HG03354 (cell line): ENCODE results near the gene CNTRL.
"Not testable (repeated sequence)": the region's sequence is repeated elsewhere in the genome, so short reads cannot be mapped to it uniquely, and the experiment has no call there.

Experiments
- ATAC-seq: cut with Tn5 transposase; IDR thresholded peaks from one replicate; pipeline ENCODE4 v1.9.1; 2021; ENCODE audit warnings: mild to moderate bottlenecking; ENCODE audit not compliant: unreplicated experiment, poor library complexity, severe bottlenecking

Gene CNTRL, protein sequence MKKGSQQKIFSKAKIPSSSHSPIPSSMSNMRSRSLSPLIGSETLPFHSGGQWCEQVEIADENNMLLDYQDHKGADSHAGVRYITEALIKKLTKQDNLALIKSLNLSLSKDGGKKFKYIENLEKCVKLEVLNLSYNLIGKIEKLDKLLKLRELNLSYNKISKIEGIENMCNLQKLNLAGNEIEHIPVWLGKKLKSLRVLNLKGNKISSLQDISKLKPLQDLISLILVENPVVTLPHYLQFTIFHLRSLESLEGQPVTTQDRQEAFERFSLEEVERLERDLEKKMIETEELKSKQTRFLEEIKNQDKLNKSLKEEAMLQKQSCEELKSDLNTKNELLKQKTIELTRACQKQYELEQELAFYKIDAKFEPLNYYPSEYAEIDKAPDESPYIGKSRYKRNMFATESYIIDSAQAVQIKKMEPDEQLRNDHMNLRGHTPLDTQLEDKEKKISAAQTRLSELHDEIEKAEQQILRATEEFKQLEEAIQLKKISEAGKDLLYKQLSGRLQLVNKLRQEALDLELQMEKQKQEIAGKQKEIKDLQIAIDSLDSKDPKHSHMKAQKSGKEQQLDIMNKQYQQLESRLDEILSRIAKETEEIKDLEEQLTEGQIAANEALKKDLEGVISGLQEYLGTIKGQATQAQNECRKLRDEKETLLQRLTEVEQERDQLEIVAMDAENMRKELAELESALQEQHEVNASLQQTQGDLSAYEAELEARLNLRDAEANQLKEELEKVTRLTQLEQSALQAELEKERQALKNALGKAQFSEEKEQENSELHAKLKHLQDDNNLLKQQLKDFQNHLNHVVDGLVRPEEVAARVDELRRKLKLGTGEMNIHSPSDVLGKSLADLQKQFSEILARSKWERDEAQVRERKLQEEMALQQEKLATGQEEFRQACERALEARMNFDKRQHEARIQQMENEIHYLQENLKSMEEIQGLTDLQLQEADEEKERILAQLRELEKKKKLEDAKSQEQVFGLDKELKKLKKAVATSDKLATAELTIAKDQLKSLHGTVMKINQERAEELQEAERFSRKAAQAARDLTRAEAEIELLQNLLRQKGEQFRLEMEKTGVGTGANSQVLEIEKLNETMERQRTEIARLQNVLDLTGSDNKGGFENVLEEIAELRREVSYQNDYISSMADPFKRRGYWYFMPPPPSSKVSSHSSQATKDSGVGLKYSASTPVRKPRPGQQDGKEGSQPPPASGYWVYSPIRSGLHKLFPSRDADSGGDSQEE (N-terminal part only)

DNA sequence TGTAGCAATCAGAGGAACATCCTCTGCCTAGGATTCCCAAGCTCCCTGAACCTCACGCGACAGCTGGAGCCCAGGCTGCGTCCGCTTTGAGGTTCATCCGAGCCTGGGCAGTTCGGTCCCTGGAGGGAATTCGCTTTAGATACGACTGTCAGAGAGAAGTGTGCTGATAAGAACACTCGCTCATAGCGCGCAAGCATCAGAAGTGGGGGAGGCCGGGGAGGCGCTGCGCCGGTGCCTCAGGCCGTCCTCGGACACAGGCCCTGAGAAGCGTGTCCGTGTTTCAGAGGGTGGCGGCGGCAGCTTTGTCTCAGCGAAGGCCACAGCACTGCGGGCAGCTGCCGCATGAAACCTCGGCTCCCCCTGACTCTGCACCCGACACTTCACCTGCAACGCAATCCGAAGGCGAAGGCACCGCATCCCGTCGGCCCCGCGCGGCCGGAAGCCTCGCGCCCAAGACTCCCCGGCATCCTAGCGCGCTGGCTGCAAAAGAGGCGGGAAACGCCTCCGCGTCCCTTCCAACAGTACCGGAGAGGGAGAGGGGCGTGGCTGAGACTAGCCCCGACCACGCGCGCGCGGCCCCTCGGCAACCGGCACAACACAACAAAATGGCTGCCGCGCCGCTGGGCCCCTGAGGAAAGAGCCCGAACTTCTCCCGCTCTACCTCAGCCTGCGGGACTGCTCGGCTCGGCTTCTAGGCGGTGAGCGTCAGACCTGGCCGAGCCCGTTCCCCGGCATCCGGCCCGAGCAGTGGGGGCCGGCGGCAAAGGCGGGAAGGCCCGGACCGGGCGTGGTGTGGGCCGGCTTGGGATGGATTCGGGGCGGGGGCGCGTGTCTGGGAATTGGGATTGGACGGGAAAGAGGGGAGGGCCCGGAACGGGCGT is at the start of gene CNTRL:
Gene CNTRL (plus strand): TSS at position 586 of the 881 bp plus-strand sequence. CDS start 13,372 bp downstream, outside the sequence.
- ATAC-seq: peak; percentile 65

DNA sequence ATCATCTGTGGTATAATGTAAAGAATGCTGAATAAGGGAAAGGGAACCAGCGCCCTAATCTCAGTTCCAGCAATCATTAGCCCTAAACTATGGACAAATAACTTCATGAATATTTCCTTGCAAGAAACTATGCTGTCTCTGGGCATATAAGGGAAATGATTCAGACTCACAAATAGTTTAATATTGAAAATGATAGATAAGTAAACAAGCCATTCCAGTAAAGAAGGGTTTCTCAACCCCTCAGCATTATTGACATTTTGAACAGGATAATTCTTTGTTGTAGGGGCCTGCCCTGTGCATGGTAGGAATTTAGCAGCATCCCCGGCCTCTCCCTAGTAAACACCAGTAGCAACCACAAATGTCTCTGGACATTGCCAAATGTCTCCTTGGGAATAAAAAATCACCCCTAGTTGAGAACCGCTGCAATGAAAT is 48.5 kb upstream of the CNTRL start:
- no peak for ATAC-seq

DNA sequence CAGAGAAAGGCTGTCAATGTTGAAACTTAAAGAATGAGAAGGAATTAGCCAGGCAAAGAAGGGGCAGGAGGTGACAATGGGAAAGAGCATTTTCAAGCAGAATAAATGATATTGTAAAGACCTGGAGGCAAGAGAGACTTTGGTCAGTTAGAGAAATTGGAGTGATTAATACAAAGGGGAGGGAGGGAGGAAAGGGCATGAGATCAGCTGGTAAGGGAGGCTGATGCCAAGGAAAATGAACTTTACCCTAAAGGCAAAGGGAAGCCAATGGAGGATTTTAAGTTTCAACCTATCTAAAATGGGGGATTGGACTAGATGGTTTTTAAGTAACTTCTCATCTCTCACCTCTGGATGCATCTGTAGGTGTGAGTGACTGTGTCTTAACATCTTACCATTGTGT is 48.0 kb upstream of the CNTRL start:
- ATAC-seq: no peak

DNA sequence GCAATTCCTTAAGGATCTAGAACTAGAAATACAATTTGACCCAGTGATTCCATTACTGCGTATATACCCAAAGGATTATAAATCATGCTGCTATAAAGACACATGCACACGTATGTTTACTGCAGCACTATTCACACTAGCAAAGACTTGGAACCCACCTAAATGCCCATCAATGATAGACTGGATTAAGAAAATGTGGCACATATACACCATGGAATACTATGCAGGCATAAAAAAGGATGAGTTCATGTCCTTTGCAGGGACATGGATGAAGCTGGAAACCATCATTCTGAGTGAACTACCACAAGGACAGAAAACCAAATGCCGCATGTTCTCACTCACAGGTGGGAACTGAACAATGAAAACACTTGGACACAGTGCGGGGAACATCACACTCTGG is 46.5 kb upstream of the CNTRL start:
- ATAC-seq: not testable (repeated sequence)

DNA sequence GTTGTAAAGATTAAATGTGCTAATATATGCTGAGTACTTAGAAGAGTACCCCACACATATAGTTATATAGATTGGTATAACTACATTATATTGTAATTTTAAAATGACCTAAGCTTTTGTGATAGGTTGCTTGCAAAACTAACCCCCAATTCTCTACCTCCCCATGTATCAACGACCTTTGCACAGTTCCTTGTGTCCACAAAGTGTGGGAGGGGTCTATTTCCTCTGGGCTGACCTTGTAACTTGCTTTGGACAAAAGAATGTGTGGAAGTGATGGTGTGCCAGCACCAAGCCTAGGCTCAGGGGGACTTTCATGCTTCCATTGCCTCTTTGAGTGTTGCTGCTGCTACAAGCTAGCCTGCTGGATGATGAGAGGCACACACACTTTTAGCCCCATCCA is 45.3 kb upstream of the CNTRL start:
- ATAC-seq: no peak

DNA sequence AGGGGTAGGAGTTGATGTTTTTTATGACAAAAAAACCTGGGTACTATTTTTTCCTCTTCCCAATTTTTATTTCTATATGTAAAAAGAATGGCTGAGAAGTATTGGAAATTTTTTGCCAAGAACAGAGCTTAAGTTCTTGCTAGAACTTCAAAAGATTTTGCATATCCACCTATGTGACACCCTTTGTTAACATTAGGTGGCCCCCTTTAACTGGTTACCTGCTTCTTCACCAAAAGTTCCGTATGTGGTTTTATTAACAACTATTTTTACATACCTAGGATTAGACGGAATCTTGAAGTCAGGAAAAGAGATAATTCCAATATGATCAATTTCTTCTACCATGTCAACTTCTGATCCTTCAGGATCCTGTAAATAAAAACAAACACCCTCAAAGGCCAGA is 40.2 kb upstream of the CNTRL start:
- ATAC-seq: no peak

DNA sequence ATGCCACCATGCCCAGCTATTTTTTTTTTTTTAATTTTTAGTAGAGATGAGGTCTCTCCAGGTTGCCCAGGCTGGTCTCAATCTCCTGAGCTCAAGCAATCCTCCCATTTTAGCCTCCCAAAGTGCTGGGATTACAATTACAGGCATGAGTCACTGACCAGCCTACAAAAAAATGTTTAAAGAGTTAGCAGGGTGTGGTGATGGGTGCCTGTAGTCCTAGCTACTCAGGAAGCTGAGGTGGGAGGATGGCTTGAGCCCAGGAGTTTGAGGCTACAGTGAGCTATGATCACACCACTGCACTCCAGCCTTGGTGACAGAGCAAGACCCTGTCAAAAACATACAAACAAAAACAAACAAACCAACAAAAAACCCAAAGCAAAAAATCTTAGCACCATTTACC is 39.0 kb upstream of the CNTRL start:
- ATAC-seq: not testable (repeated sequence)

DNA sequence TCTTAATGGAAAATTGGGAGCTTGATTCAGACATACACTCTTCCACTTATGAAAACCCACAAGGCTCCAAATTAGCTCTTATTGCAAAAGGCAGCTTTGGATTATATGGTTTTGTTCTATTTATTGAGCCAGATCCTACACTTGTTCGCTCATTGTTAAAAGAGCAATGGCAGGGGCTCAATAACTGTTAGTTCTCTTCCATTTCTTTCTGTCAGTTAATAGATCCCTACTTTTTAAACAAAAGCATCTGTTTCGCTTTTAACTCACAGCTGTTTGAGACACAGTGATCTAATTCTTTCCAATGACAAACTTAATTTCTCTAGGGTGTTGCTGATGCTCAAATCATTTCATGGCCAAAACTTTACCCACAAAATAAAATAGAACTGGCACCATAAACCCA is 36.4 kb upstream of the CNTRL start:
- no peak for ATAC-seq

DNA sequence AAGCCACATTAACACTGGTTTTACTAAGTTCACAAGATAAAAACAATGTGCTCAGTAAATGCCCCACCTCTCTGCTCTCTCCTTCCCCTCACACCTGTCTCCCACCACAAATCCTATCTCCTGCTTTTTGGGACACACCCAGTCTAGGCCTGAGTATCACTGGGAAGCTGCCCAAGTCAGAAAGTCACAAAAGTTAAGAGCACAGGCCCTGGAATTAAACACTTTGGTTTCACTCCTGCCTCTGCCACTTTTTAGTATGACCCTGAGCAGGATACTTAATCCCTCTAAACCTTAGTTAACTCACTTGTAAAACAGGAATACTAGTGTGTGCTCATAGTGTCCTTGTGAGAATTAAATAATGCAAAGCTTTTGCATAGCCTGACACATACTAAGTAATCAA is 36.0 kb upstream of the CNTRL start:
- no peak for ATAC-seq

DNA sequence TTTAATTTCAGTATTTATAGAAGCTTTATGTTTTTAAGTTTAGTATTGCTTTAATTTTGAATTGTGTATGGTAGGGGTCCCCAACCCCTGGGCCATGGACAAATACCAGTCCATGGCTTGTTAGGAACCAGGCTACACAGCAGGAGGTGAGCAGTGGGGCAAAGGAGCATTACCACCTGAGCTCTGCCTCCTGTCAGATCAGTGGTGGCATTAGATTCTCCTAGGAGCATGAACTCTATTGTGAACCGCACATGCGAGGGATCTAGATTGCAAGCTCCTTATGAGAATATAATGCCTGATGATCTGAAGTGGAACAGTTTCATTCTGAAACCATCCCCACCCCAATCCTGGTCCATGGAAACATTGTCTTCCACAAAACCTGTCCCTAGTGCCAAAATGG is 26.6 kb upstream of the CNTRL start:
- ATAC-seq: no peak

DNA sequence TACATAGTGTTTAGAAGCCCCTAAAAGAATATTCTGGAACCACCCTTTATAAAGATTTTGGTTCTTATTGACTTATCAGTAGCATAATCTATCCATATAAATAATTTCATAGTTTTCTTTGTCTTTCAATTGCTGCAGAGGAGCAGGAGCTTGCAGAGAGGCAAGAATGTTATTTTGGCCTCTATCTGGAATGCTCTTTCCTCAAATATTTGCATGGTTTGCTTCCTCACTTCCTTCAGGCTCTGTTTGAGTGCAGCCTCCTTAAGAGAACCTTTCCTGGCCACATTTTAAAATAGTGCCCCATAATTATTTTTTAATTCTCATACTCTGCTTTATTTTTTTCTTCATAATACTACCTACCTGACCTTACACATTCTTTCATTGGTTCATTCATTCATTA is 26.1 kb upstream of the CNTRL start:
- ATAC-seq: no peak

DNA sequence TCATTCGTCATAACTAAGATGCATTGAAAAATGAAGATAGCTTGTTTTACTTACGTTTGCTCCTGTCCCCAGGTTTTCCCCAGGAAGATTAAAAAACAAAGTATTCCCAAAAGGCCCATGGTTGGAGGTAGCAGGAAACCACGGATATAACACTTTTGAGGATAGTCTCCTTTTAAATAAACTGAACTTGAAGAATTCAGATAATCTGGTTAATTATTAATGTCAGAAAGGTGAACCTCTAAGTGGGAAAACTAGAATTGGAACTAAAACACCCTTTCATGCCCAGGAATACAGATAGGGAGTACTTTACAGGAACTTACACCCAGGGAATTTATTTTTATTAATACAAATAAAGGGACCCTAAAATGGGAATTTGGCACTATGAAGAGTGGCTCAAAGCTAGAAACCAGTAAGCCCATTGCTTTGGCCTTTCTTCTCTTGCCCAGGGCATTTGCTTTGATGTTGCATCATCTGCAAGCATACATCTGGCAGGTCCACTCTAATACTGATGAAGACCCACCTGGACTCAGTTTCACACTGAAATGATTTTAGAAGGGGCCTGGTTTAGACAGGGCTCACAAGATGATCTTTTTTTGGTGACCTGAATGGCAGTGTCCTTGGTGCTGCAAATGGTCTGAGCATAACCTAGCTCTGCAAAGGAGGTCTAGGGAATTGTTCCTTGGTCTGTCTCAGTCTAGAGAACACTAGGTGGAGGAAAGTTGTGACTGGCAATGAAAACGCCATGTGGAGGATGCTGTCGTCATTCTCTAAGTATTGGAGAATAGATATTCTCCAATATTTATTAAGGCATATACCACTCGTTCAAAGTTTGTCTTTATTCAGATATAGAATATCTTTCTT is 24.4 kb upstream of the CNTRL start, which contains the start of gene C5:
Gene C5 (minus strand): TSS at position 148 of the 861 bp plus-strand sequence. CDS start 29 bp downstream, at position 119.
- ATAC-seq: no peak

DNA sequence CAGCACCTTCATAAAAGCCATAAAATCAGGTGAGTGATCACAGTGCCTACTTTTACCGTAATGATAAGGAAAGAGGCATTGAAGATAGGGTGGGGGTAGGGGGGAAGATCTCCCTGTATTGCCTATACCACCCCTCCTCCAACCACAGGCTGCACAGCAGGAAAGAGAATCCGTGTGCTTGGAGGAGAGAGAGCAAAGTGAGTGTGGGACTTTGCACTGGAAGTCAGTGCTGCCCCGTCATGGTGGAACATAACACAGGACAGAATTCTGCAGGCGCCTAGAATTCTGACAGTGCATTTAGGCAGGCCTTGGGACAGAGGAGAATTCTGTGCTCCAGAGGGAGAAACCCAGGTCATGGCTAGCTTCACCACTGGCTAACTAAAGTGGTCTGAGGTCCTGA is 21.2 kb upstream of the CNTRL start:
- no peak for ATAC-seq

DNA sequence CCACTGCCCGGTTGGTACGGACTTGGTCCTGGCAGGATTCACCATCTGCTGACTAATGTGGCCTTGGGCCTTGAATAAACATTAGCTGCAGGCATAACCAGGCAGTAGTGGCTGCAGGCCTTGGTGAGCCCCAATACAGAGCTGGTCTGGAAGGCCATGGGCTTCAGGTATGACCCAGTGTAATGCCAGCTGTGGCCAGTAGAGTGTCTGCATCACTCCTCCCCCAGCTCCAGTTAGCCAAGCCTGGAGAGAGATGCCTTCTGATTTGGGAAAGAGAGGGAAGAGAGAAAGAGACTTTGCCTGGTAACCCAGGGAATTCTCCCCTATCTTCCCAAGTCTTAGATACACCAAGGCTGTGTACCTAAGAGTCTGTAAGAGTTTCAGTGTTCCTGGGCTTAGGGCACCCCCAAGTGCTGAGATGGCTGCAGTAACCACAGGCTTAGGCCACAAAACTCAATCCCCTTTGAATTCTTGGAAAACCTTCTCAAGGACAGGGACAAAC is 19.1 kb upstream of the CNTRL start:
- ATAC-seq: peak; percentile 62

DNA sequence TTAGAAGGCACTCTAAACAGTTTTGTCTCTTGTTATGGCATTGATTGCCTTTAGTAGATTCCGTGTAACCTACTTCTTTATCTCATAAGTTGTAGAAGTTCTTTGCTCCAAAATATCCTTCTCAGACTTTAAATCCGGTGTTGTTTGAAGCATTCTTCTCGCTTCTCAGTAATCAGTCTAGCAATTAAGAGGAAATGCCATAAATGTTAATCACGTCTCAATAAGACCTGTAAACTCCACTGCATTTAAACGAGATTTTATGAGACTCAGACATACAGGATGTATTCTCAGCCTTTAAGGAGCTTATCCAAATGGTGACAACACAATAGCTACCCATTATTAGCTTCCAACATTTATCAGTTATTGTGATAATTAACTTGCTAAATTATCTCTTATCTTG is 16.9 kb upstream of the CNTRL start:
- no peak for ATAC-seq

DNA sequence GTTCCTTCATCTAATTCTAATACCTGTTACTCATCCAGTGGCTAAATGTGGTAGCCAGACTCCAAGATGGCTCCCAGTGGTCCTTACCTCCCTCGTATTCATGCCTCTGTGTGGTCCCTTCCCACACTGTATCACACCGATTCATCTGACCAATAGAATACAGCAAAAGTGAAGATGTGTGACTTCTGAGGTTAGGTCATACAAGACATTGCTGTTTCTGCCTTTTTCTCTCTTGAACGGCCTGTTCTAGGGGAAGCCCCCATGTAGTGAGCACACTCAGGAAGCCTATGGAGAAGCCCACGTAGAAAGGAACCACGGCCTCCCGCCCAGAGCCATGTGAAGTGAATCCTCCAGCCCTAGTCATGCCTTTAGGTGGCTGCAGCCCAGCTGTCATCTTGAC is 15.2 kb upstream of the CNTRL start:
- no peak for ATAC-seq

DNA sequence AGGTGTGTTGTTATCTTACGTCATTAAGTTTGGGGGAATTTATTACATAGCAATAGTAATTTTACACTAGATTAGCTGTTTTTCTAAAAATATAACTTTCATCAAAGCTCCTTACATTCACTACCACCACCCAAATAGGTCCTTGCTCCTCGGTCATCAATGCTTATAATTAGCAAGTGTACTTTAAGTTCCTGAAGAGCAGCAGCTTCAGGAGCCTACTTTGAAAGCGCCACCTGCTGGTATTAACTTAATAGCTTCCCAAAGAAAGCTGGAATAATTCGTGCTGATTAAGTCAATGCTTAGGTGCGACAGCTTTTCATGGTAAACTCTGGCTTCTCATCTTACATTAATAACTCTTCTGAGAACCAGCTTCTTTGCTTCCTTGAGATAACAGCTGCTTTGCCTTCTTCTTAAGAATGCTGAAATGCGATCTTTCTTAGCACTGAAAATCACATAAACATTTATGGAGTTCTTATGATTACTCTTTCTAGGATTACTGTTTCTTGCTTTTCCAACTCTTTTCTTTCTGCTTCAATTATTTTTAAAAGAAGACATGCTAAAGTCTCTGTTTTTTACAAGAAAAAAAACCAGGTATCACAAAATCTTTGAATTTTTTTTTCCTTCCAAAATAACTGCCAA is 14.6 kb upstream of the CNTRL start:
- no peak for ATAC-seq

DNA sequence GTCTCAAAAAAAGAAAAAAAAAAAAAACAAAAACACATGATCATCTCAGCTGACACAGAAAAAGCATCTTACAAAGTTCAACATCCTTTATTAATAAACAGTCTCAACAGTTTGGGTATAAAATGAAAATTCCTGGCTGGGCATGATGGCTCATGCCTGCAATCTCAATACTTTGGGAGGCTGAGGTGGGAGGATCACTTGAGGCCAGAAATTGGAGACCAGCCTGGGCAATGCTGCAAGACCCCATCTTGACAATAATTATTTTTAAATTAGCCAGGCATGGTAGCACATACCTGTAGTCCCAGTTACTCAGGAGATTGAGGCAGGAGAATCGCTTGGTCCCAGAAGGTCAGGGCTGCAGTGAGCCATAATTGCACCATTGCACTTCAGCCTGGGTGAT is 7.9 kb upstream of the CNTRL start:
- no peak for ATAC-seq
